HK-2 (cell line): ENCODE measurements around the gene MYB.
"Not testable (repeated sequence)": the region's sequence is repeated elsewhere in the genome, so short reads cannot be mapped to it uniquely, and the experiment has no call there.

Experiments
- DNase-seq: peaks from one replicate; pipeline ENCODE4 v3.0.0-alpha.2; 2018; ENCODE audit not compliant: unreplicated experiment

MYB gene

DNA sequence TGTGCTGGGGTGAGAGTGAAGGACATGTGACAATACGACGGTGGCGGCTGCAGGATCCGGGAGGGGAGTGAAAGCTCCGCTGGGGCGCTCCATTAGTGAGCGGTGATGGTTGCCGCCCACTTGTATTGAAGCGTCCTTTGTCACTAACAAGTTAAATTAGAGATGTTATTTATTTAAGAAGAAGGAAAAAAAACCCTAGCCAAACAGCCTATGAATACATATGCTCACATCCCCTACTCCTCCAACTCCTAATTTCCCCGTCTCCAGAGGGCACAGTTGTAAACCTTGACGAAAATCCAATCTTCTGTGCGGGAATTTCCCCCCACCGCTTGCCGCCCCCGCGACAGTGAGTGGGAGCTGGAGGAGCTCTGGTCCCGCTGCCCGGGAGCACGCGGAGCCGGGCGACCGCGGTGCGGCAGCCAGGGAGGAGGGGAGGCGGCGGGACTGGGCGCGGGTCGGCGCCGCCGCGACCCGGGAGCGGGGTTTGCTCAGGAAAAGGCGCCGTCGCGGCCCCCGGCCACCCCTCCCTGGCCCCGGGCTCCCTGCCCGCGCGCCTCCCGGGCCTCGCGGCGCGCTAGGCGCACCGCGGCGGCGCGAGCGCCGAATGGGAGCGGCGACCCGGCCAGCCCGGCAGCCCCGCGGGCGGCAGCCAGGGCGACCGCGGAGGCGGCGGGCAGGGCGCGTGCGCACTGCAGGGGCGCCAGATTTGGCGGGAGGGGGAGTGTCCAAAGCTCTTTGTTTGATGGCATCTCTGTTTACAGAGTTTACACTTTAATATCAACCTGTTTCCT lies at the start of gene MYB:
Gene MYB (plus strand): TSS at position 767 of the 791 bp plus-strand sequence. CDS start 206 bp downstream, outside the sequence.
- DNase-seq = peak; percentile 62

DNA sequence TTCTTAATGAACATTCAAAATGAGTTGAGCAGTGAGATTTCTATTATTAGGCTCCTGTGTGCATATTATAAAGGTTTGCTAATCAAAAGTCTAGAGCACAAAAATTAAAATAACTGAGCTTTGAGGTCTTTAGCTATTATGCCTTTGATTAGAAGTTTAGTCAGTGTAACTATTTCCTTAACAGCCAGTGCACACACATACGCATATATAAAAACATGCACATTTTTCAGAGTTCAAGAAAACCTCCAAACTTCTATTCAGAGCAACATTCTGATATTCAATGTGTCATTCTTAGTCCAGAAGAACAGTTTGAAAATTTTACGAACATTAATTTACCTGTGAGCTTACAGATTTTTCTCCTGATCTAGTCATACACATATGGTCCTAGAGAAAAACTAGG lies 48.3 kb upstream of the MYB start:
- no peak for DNase-seq

DNA sequence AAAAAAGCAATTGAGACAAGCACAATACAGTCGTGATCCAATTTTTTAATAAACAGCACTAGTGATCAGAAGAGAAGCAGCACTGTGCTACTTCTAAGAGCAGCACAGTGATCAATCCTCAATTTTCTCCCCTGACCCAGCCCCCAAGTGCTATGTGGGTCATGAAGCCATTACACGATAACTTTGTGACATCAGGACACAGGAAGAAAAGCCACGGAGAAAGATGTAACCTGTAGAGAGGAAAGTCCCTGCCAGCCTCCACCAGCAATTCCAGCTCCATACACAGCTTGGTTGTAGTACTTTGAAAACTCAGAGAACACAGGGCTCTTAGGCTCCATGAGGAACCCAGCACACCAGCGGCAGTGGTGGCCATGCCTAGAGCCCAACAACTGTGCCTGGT lies 45.3 kb upstream of the MYB start:
- no peak for DNase-seq

DNA sequence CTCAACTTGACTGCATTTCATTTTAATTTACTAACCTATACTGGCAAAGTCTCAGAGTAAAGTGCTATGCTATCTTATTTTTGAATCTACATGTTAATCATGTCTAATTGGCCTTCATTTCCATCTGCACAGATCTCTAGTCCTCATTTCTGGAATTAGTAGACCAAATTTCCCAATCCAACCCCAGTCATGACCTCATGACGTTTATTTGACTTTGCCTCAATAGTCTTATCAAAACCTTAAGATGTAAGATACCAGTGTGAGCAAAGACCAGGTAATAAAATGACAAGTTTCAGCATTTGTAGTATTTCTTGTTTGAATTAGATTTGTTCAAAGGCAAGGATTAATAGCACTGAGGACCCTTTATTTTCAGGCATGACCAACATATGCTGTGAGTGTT lies 43.3 kb upstream of the MYB start:
- DNase-seq = no peak

DNA sequence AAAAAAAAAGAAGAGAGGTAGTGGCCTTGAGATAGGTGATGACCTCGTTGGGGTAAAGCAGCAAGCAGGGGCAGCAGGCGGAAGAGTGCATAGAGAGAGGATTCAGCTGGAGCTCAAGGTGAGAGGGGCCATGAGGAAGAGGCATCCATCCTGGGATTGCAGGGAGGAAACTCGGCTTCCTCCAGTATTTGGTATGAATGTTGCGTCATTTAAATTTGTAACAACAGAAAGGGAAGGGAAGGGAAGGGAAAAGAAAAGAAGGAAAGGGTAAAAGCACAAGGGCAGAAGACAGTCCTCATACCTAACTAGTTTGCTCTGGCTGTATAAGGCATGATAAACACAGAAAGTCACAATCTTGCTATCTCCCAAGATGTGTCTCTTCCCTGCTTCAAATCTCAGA lies 39.9 kb upstream of the MYB start:
- no peak for DNase-seq

DNA sequence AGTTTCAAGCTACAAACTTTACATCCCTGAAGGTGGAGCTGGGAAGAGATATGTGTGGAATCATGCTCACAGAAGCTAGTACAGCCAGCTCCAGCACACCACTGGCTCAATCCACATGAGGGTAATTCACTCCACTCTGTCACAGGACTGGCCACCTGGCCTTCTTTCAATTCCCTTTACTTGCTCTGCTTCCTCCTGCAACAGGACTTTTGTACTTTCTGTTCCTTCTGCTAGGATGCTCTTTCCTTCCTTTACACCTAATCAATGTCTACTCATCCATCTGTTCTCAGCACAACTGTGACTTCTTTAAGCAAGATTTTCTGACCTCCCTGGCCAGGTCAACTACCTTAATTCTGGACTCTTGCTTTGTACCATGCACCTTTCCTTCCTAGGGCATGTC lies 39.4 kb upstream of the MYB start:
- no peak for DNase-seq

DNA sequence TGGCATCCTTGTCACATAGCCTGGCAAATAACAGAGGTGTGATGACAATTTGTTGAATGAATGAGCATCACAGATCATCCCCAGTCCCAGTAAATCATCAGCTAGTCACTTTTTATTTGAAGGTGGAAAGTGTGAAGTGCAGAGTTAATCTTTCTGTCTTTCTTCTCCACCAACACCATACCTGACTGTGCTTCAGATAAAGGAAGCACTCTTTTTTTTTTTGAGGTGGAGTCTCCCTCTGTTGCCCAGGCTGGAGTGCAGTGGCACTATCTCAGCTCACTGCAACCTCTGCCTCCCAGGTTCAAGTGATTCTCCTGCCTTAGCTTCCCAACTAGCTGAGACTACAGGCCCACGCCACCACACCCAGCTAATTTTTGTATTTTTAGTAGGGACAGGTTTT lies 38.9 kb upstream of the MYB start:
- not testable (repeated sequence) for DNase-seq

DNA sequence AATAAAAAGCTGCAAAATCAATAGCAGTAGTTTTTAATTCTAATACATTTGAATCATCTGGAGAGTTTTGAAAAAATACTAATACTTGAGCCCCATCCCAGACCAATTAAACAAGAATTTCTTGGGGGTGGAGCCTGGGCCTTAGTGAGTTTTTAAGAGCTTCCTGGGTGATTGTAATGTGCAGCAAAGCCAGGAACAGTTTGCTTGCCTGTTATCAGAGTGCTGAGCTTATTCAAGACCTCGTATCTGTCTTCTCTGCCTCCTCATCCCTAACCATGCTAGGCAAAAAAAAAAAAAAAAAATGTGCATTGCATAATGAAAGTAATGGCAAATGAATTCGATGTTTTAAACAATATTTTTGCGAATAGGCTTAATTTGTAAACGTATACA lies 36.4 kb upstream of the MYB start:
- no peak for DNase-seq

DNA sequence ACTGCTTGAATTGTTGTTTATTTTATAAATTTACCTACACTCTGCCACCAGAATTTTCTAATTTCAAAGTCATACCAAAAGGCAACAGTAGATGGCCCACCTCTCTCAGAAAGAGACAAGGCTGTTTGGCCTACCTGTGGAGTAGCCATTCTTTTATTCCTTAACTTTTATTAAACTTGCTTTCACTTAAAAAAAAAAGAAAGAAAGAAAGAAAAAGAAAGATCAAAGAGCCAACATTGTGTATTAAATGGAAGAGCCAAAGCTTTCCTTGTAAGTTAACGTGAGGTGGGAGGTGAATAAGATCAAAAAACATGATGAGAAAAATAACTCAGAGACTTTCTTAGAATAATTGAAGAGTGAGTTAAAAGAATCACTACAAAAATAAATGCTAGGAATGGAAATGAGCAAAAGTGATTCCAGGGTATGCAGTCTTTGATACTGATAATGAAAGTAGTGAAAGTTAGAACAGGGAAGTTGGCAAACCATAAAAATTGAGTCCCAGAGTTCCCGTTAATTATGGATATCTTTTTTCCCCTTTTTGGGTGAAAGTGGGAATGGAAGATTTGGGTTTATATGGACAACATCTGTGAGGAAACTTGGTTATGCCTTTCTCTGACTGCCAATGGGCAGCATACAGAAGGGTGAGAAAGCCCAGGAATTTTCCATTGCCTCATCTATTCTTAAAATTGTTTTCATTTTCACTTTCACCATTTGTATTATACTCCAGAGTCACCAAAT lies 35.9 kb upstream of the MYB start:
- no peak for DNase-seq

DNA sequence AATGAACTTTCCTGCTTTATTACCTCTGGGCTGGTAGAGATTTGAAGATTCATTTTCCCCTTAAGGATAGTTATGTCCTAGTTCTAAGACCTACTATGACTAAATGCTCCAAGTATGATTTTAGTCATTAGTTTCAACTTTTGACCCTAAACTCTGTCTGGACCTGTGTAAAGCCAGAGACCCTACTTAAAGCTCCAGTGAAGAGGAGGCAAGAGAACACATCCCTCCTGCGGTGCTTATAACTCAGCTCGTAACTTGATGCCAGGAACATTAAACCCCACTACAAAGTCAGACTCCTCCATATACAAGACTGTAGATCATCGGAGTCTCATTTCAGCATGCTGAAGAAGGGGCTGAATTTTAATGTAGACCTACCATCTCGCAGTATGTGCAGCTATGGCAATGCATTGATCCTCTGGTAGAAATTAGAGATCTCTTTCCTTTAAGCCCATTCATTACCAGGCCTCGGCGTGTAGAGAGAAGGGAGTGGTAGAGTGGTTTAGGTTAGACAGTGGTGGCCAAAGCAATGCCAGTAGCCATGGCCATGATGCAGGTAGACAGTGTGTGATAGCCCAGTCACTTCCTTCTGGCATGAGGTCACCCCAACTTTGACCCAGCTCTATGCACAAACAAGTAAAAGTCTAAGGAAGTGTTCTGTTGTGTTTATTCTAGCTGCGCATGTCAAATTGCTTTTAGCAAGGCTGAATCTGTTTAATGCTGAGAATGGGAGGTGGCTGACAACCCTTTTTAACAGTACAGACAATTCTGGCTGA lies 34.8 kb upstream of the MYB start:
- no peak for DNase-seq

DNA sequence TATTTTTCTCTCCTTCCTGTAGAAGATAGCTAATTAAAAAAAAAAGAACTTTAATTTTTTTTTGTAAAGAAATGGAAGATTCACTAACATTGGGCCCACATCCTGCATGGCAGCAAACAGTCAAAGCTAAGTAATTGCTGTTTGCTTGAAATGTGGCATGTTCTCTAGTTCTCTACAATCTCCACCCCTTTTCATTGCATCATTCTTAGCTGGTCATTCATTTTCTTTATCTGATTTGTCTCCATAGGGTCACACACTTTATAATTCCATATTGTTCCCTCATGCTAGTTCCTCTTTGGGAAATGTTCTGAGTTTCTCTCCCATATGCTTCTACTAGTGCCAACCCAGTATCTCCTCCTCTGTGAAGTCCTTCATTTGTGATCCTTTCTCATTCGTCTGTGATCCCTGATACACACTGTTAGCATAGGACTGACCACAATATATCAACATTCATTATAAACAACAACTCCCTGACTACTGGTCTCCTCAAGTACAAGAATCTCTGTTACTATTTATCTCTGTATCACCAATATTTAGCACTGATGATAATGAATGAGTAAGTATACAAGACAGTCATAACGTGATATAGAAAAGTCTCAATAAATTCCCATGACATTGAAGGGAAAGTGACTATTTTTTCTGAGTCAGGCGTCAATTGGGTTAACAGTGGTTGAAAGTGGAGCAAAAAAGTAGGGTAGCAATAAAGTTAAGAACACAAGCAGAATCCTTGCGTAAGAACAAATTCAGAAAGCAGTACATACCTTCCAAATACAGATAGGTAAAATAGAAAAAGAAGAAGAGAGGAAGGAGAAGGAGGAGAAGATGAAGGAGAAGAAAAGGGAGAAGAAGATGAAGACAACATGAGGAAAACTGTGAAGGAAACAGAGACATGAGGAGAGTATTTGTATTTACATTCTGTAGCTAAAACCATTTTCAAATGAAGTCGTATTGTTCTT lies 33.2 kb upstream of the MYB start:
- DNase-seq = no peak

DNA sequence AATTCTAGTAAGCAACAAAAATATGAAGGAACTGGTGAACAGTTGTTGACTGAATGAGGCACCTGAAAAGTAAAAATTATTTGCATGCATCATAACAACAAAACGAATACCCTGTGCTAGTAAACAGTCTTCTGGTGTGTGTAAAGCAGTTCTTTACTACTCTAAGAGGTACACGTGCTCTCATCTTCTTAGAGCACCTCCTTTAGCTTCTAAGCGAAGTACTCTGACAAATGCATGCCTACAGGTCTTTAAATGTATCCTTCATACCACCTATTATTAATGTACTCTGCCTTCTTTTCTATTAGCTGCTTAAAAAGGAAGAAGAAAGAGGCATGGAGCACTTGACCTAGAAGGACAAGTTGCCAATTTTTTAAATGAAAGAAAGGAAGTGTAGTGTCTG lies 32.2 kb upstream of the MYB start:
- DNase-seq = no peak

DNA sequence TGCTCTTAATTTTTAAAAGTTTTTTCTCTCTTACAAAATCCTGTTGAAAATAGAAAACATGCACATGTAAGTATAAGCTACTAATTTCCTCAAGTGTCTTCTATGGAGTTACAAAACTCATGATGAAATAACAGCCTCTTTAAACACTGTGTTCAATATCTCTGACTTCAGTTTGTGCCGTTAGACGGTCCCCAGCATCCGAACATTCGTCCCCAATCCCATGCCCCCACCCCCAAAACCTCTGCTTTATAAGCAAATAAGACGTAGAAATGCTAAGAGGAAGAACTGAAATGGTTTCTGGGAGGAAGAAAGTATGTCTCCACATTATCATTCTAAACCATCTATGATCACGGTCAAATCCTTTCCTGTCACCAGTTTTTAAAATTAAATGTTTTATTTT lies 31.7 kb upstream of the MYB start:
- DNase-seq = no peak

DNA sequence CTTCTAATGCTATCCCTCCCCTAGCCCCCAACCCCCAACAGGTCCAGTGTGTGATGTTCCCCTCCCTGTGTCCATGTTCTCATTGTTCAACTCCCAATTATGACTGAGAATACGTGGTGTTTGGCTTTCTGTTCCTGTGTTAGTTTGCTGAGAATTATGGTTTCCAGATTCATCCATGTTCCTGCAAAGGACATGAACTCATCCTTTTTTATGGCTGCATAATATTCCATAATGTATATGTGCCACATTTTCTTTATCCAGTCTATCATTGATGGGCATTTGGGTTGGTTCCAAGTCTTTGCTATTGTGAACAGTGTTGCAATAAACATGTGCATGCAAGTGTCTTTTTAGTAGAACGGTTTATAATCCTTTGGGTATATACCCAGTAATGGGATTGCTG lies 30.6 kb upstream of the MYB start:
- not testable (repeated sequence) for DNase-seq

DNA sequence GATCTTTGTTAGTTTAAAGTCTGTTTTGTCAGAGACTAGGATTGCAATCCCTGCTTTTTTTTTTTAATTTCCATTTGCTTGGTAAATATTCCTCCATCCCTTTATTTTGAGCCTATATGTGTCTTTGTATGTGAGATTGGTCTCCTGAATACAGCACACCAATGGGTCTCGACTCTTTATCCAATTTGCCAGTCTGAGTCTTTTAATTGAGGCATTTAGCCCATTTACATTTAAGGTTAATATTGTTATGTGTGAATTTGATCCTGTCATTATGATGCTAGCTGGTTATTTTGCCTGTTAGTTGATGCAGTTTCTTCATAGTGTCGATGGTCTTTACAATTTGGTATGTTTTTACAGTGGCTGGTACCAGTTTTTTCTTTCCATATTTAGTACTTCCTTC lies 27.0 kb upstream of the MYB start:
- DNase-seq = not testable (repeated sequence)

DNA sequence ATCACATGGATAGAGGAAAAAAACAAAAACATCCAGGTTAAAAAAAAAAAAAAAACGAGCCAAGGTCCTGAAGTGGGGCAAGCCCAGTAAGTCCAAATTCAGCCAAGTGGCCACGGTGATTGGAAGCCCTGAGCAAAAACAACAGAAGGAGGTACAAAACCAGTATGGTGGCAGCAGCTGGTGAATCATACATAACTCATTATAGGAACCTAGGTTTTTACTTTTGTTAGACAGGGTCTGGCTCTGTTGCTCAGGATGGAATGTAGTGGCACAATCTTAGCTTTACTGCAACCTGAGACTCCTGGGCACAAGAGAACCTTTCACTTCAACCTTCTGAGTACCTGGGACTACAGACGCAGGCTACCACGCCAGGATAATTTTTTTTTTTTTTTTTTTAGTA lies 22.7 kb upstream of the MYB start:
- no peak for DNase-seq

DNA sequence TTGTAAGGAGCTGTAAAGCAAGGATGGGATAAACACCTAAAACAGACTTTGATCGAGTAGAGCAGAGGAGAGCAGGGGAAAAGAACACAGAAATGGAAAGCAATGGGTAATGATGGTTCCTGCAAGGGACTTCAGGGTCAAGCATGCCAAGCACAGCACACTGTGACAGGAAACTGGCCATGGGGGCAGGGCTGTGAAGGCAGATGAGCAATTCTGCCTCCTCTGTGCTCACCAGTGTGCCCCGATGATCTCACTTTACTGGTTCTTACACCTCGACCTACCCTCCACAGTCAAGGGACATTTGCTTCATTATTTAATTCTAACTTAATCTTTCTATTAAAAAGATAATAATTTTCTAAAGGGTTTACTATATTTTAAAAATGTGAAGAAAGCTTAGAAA lies 21.6 kb upstream of the MYB start:
- DNase-seq = peak; percentile 29

DNA sequence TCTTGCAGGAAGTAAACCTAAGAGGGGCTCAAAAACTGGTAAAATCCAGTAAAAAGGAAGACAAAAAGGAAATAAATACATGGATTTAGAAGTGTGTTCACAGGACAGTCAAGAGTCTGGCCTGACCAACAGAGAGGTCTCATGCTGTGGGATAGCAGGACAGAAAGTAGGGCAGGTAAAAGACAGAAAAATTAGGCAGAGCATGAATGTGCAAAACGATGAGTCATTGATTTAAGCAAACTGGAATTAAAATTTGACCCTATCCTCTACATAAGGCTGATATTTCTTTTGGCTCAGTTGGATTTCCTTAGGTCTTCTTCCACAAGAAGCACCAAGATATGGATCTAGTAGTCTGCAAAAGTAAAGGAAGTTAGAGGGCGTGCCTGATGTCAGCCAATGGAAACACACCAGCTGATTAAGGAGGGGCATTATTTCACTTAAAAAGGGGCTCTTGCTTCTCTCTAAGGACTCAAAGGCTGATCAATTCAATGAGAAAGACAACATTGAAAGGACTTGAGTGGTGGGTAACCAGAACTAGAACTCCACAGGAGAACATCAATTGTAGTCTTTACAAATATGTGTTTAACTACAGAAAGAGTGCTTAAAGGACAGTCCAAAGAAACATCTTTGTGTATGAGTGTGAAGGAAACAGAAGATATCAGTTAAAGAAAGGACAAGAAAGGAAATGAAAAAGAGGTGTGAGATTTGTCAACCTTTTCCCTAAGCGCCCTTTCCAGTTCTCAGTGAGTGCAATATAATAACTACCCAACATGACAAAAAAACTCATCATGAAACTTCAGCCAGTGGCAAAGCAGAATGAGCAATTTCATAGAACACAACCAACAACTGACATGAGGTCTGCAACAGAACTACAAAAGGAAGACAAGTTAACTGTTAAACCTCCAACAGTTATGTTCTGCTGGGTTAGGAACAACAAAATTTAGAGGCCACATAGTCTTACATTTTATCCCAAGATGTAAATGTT lies 19.4 kb upstream of the MYB start:
- DNase-seq = no peak

DNA sequence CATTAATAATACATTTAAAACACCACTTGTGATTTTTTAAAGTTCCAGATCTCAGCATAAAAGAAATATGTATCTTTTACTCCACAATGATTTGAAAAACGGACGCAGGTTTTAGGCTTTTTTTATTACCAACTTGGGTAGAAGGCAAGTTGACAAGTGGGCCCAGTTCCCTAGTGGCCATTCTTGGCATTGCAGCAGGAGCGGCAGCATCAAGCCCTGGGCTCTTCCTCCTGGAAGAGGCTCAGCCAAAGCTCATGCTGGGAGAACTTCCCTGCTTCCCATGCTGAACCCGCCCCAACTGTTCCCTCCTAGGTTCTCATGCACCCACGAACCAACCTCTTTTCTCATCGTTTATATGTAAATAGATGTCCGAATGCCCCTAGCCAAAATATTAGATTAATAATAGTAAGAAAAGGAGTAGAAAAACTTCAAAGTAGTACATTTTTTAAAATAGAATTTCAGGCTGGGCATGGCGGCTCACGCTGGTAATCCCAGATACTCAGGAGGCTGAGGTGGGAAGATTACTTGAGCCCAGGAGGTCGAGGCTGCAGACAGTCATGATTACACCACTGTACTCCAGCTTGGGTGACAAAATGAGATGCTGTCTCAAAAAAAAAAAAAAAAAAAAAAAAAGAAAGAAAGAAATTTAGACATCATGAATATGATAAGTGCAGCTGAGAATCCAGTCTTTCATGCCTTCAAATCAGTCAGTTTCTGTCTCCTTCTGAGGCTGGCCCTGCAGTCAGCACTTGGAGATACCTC lies 18.2 kb upstream of the MYB start:
- peak; percentile 30 for DNase-seq

DNA sequence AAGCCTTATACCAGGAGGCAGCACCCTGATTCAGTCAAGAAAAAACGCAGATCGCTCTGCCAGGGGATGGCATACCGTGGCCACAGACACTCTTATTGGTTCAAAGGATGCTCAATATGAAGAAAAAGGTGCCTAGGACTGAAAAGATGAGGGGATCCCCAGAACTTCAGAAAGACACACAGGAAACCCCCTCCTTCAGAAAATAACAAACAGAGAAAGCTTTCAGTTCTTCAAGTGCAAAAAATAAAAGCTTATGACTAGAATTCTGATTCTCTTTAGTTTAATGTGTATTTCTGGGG lies 17.7 kb upstream of the MYB start:
- no peak for DNase-seq
